Tibial nerve (tissue), 3 donors: ENCODE data around the gene RETREG3.

Source experiments
- CTCF ChIP-seq, 5 experiments: fragments of 200-600 bp in 3 of 5; fragments of 450-650 bp in 2 of 5; sonication (generic) in 3 of 5; IDR thresholded peaks; one replicate each; pipeline ENCODE4 v1.5.1; 2016 to 2019; ENCODE audit warnings: antibody characterized with exemption in 5 of 5, mild to moderate bottlenecking in 3 of 5, moderate library complexity in 2 of 5
- POLR2A ChIP-seq, 2 donors: fragments of 450-650 bp; IDR thresholded peaks; one replicate each; pipeline ENCODE4 v1.6.1; 2017; ENCODE audit warnings: antibody characterized with exemption in 2 of 2, mild to moderate bottlenecking in 2 of 2, moderate library complexity in 2 of 2

DNA sequence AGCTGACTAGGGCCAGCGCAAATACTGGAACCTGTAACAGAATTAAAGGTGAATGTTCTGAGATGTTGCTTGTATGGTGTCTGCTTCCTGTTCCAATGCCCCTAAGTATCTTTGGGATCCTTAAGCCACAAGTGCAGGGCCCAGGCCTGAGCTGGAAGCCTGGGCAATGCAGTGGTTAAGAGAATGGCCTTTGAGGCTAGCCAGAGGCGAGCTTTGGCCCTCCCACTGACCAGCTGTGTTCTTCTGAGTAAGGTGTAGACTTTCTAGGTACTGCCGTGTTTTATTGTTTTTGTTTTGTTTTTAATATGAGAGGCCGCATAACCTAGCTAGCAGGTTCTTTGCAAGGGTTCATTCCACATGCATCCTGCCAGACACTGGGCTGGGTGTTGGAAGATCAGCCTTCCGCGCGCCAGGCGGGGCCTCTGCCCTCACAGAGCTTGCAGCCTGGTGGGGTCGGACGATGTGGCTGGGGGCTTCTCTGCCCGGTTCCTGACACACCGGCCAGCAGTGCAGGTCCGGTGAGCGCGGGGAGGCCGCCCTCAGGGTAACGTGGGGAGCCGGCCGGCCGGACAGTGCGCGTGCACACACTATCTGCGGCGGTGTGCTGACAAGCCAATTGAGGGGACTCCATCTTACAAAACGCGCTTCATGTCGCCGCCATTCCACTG is 42.8 kb downstream of the RETREG3 start:
- TF ChIP-seq CTCF (IDR thresholded peaks at IDR 0.05) = no peak
- no peak for TF ChIP-seq POLR2A (IDR thresholded peaks at IDR 0.05)
